HG03457 (cell line): Measurements from ENCODE around the gene EXOC4.

Source experiments
- ATAC-seq: cut with Tn5 transposase; IDR thresholded peaks from one replicate; pipeline ENCODE4 v1.9.1; 2021; ENCODE audit warnings: moderate number of reproducible peaks; ENCODE audit not compliant: unreplicated experiment

The EXOC4 gene

DNA sequence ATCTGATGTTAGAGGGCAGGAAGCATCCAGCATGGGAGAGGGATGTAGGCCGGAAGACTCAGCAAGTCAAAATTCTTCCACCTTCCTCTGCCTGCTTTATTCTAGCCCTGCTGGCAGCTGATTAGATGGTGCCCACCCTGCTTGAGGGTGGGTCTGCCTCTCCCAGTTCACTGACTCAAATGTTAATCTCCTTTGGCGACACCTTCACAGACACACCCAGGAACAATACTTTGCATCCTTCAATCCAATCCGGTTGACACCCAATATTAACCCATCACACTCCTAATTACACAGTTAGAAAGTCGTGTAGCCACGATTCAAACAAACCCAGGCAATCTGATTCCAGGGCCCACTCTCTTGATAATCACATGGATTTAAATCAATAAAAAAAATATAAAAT is 440.4 kb downstream of the EXOC4 start:
- ATAC-seq: no peak

DNA sequence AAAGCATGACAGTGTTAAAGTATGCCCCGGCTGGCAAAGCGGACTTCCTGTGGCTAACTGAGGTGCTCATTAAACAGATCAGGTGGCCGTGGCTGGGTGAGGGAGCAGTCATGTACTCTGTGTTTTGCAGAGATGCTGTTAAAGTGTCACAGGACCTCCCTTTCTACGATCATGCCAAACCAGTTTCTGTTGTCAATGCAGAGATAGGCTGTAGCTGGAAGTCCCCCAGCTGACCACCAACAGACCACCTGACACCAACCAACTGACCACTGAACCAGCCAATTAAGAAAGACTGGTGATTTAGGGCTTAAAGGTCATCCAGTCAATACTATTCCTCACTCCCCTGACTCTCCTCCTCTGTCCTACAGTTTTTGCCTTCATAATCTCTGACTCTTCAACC is 443.2 kb downstream of the EXOC4 start:
- no peak for ATAC-seq

DNA sequence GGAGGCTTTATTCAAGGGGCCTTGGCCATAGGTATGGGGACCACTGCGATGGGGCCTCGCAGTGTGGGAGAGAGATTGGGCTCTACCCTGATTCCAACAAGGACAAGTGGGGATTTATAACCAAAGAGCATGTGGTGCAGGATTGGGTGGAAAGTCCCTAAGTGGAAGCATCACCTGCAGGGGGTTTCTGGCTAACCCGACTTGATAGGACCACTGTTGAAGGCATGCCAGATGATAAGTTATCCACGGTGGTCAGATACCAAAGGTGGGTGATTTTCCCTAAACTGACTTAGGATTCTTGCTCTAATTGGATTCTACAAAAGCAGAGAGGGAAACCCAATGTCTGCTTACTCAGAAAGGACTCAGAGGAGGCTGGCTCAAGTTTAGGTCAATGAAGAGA is 444.7 kb downstream of the EXOC4 start:
- ATAC-seq: no peak

DNA sequence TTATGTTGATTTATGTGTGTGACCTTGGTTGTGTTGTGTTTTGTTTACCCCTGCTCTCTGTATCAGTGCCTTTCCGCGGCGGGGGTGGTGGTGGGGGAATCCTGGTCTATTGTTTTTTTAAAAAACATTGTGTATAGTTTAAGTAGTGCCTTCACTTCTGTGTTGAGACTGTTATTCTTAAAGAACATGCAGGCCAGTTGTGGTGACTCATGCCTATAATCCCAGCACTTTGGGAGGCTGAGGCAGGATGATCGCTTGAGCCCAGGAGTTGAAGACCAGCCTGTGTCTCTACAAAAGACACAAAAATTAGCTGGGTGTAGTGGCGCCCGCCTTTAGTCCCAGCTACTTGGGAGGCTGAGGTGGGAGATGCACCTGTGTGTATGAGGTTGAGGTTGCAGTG is 445.2 kb downstream of the EXOC4 start:
- ATAC-seq: no peak

DNA sequence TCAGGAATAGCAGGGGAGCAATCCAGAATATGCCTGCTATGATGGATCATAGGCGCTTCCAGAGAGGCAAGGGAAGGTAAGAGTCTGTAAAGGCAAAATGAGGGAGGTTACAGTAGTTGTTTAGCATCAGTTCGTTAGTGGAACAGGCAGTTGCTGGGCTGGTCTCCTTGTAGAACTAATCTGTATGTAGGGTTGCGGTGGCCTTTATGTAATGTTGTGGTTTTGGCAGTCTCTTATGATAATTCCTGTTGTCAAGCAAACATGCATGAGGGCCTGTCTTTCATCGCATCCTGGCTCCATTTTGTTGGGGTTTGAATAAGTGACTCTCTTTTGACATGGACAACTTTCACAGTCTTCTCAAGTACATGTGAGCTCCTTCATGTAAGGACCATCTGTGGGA is 446.5 kb downstream of the EXOC4 start:
- no peak for ATAC-seq

DNA sequence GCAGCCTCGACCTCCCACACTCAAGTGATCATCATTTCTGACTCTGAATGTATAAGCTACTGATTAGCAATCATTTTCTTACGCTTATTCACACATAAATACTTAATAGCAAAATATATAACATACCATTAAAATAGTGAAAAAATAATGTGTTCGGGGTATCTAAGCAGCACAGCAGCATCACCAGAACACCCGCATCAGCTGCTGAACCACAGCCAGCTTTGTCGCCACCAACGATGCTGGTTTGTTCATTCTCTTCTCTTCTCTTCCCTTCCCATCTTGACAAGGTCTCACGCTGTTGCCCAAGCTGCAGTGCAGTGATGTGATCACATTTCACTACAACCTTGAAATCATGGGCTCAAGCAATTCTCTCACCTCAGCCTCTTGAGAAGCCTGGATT is 449.2 kb downstream of the EXOC4 start:
- no peak for ATAC-seq

DNA sequence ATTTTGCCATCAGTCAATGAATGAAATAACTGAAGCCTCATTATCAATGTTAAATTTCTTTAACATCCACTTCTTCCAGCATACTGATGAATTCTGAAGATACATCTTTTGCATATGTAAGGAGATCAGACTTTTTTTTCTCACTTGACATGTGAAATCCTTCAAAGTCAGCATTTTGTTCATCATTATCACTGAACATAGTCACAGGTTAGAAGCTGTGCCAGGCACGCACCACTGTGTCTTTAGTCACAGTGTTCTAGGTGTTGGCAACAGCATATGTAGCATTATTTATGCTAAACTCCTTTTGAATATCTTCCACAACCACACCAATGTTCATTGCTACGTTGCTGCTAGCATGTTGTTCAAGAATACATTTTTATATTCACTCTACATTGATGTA is 450.1 kb downstream of the EXOC4 start:
- no peak for ATAC-seq

DNA sequence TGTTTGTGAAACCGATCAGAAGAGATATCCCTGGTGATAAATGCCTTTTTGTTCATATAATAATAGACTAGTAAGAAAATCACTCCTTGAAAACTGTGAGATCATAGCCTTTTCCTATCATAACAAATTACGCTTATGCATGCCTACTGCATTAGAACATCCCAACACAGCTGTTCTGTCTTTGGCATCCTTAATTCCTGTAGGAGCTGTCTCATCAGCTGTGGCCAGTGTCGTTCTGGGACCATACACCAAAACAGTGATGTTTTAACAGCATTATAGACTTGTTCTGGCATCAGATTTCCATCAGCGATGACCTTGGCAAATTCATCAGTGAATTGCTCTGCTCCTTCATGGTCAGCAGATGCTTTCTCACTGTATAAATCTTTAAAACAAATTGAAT is 450.7 kb downstream of the EXOC4 start:
- ATAC-seq: no peak

DNA sequence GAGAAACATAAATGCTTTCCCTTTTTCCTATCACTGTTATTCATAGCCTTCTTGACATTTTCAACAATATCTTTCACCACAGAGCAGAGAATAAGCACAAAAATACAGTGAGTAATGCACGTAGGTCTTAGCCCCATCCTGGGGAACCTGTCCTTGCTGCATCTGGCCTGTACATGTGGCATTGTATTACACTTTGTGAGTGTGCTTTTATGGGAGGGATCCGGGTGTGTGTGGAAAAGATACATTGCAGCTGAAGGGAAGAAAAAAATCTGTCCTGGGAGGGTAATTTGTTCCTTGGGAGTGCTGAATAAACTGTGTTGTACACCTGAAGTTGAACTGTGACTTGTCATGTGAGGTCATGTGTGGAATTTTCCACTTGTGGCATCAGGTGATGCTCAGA is 451.6 kb downstream of the EXOC4 start:
- no peak for ATAC-seq

DNA sequence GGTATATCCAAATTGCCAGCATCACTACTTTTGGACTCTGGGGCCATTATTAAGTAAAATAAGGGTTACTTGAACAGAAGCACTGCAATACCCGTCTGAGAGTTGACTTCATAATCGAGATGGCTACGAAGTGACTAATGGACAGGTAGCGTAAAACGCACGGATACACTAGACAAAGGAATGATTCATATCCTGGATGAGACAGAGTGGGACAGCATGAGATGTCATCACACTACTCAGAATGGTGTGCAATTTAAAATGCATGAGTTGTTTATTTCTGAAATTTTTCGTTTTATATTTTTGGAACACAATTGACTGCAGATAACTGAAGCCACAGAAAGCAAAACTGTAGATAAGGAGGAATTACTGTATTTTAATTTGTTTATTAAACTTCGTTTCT is 452.7 kb downstream of the EXOC4 start:
- no peak for ATAC-seq

DNA sequence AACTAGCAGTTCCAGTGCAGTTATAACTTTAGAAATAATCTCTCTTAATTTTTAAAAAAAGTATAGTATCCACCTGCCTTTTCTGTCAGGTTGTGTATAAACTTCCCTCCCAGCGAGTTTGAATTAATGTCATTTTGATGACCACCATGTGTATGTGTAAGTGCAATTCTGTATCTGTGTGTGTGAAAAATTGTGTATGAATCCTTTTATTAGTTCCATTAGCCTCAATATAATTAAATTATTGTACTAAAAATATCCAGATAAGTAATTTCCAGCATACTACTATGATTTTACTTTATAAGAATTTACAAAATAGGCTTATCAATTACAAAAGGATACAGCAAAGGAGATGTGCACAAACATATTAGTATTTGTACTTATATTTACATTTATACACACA is 453.1 kb downstream of the EXOC4 start:
- ATAC-seq: no peak

DNA sequence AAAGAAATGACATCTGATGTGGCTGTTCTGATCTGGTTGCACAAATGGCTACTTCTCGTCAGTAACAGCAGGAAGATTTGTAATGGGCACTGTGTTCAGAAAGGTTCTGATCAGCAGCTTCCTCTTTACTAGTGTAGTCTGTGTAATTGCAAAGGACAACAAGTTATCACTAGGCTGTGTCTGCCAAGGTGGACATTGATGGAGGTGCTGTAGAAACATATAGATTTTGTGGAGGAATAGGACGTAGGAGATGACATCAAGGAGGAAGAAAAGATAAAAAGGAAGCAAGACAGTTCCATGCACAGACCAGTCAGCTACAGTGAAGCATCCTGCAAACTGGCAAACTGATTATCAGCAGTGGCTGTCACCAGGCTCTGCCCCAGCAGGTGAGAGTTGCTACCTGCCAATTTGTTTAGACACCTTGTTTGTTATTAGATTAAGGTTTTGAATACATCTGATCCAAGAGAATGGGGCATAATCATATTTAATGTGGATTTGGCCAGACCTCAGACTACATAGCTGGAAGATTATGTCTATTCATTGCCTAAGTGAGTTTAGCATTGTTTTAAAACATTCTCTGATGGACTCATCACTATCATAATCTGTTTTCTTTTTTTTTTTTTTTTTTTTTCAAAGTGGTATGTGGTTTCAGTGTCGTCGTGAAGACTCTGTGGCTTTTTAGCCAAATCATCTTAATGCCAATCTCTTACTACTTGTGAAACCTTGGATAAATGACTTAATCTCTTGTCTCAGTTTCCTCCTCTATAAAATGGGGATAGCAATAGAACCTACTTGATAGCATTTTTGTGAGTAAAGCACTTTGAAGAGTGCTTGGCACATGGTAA is 456.4 kb downstream of the EXOC4 start:
- ATAC-seq: no peak

DNA sequence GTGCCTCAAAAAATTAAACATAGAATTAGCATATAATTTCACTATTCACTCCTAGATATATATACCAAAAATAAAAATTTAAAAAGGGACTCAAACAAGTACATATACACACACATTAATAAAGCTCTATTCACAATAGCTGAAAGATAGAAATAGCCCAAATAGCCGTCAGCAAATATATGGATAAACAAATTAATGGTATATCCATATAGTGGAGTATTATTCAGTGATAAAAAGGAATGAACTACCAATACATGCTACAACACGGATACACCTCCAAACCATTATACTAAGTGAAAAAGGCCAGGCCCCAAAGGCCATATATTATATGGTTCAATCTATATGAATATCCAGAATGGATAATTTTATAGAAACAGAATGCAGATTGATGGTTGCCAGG is 459.7 kb downstream of the EXOC4 start:
- no peak for ATAC-seq

DNA sequence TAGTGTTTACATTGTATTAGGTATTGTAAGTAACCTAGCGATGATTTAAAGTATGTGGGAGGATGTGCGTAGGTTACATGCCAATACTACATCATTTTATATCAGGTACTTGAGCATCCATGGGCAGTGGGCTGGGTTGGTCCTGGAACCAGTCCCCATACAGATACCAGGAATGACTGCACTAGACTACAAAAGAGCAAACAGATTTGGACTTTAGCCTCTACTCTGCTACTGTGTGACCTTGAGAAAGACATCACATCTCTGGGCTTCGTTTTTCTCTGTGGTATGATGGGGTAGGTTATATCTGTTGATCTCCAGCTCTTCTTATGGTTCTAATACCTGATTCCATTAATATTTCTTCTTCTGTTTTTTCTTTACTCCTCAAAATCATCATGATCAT is 461.8 kb downstream of the EXOC4 start:
- ATAC-seq: no peak

DNA sequence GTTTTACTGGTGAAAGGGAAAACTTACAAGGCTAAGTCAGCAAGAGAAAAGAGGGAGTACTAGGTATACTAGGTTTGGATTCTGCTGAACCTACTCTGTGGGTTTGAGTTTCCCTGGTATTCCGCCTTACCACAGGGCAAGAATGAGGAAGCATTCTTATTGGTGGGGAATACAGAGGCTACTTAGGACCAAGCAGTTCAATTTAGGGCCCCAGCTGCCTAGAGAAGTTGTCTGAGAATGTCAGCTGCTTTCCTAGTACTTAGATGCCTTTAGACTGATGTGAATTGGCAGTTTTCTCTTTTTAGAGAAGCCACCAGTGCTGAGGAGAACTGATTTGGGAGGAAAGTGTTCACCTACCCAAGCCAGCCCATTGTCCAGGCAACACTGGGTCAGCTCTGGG is 465.3 kb downstream of the EXOC4 start:
- ATAC-seq: no peak

DNA sequence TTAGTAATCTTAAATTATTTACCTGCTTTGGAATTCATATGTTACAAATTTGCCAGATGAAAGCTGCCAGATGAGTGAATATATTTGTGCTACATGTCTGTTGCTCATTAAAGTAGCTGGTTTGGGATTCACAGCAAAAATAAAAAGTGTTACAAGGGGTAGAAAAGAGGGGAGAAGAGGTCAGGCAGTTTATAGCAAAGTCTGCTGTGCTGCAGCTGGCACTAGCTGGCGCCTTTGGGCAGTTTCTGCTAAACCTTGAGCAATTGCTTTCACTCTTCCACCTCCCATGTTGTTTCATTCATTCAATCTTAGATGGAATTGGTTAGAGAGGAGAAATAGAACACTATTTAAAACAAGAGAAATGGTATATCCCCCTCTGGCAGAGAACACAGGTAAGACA is 470.2 kb downstream of the EXOC4 start:
- ATAC-seq: no peak

DNA sequence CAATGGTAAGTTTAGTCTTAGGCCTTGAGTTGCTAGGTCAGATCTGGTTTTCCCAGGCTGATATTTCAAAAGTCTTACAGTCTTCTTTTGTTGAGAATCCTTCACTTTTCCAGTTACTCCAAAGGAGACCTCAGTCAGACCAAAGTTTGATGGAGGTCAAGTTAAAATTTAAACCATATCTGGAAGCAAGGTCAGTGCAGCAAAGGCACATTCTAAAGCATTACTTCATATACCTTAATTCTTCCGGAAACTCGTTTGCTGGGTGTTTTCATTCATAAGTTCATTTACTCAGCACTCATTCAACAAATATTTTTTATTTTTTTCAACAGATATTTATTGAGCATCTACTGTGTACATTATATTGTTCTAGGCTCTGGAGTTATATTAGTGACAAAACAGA is 471.3 kb downstream of the EXOC4 start:
- no peak for ATAC-seq

DNA sequence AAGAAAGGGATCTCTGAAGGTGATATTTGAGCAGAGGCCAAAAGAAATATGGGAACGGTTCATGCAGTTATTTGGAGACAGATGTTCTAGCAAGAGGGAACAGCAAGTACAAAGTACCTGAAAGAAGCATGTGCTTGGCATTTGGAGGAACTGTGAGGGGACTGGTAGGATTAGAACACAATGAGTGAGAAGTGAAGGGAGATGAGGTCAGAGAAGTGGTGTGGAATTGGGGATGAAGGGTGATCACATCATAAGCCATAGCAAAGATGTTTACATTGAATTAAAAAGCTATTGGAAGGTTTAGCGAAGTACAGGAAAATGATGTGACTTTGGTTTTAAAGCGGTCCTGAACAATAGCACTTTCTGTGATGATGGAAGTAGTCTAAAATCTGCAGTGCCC is 471.8 kb downstream of the EXOC4 start:
- ATAC-seq: no peak

DNA sequence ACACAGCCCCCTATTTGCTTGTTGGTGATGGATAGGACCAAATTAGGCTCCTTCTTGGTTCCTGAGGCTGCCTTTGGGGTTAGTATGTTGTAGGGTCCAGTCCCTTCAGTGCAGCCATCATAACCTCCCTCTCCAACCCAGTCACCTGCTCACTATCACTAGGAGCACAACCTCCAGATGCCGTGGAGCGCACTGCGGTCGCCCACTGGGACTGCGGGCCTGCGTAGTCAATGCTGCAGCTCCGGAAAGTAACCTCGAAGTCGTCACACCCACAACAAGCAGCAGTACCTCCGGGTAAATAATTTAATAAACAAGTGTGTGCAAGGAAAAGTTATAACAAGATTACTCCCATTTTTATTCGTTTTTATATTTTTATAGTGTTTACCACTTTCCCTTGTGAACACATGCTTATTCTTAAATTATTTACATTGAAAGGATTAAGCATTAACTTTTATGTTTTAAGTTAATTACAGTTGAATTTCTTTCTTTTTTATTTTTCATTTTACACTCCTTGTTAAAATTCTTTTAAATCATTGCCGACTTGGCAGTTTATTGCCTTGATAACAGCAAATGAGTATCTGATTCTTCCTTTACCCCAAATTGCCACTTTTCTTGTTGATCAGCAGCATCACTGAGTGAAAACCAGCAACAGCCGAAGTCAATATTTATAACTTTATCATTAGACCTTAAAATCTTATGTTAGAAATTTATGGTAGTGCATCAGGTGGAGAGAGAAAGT is 474.8 kb downstream of the EXOC4 start:
- ATAC-seq: no peak

DNA sequence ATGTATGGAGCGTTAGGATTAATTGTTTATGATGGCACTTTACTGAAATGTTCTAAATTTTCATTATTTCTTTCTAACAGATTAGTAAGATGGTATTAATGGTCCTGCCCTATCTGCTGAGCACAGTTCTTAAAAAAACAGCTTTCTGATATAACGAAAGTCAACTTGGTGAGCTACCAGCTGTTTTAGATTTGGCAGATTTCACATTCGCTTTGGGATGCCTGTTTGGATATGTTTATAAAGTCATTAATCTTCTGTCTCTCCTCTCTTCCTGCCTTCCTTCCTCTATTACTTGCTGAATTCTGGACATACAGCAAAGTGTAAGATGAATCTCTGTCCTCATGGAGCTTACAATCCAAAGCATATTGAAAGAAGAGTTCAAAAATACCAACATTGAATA is 477.5 kb downstream of the EXOC4 start:
- ATAC-seq: no peak

DNA sequence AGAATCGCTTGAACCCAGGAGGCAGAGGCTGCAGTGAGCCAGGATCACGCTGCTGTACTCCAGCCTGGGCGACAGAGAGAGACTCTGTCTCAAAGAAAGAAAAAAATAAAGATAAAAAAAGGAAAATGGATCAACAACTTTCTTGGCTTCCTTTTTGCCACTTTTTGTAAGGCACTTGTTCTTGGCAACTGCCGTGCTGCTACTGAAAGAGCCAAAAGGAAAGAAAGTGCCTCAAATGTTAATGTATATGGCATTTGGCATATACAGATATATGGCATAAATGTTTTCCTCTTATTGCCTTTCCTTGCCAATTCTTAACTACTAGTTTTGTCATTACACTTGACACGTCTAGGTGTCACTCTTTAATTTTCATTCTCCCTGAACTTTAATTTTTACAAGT is 480.5 kb downstream of the EXOC4 start:
- ATAC-seq: no peak

DNA sequence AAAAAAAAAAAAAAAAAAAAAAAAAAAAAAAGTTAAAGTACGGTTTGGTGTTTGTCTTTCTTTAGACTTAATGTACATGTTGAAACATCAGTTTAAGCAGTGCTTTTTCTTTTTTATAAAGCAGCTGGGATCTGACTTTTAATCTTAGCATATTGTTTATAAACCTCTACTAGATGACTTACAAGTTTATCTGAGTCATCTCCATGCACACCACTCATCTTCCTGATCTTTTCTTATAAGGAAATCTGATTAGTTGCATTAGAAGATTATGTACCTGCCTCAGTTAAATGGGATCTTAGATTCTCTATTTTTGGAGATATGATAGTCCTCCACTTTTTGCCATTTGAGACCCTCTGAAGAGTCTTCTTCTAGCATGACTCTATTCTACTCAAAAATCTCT is 482.3 kb downstream of the EXOC4 start:
- no peak for ATAC-seq

DNA sequence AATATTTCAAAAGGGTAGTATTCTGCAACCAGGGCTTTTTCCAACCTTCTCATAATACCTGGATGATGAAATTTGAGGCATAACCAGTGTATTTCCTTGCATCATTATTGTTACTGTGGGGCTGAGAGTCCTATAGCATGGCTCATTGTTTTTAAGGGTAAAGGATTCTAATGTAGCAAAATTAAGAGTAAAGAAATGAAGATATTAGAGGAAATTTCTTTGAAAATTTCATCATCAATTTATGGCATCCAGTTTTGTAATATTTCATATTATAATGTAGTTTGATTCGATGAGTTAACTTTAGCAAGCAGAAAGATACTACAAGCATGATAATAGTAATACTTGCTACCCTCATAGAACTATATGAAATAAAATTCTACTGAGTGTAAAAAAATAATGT is 486.9 kb downstream of the EXOC4 start:
- no peak for ATAC-seq
